ENCODE results near the gene SPEF2.

The SPEF2 gene

GRCh38 chr5:35664584-35664983, 46.9 kb downstream of the SPEF2 start:
- DNase-seq (ENCODE audit: low read depth in 1 of 2, low spot score in 1 of 2), result no peak
- H3K4me3 ChIP-seq (replicated peaks; ENCODE audit: insufficient read depth, low read length), result no peak overlapping the region
- H3K27ac ChIP-seq (replicated peaks), result no peak overlapping the region
- TF ChIP-seq SPI1 (IDR thresholded peaks at IDR 0.05; ENCODE audit: borderline replicate concordance, low read depth) (no peak), GABPA (IDR thresholded peaks at IDR 0.05; ENCODE audit: low read depth) (no peak), POLR2AphosphoS5 (IDR thresholded peaks at IDR 0.05; ENCODE audit: low read depth) (no peak), CTCF (IDR thresholded peaks at IDR 0.05; ENCODE audit: insufficient read depth, low read length) (no peak), REST (IDR thresholded peaks at IDR 0.05; ENCODE audit: insufficient replicate concordance, low read depth) (no peak)
- H3K27me3 ChIP-seq (ENCODE audit: insufficient read depth, poor library complexity, severe bottlenecking), result no peaks in the 10 kb centered on the region

GRCh38 chr5:35665096-35665495, 47.4 kb downstream of the SPEF2 start:
- no peak for TF ChIP-seq GABPA (IDR thresholded peaks at IDR 0.05; ENCODE audit: low read depth)
- TF ChIP-seq REST (IDR thresholded peaks at IDR 0.05; ENCODE audit: insufficient replicate concordance, low read depth), result no peak
- peak; percentile 89 for TF ChIP-seq SPI1 (IDR thresholded peaks at IDR 0.05; ENCODE audit: borderline replicate concordance, low read depth)
- DNase-seq (ENCODE audit: low read depth in 1 of 2, low spot score in 1 of 2), result peak in 1 of 2 experiments; percentile 54
- H3K27ac ChIP-seq (replicated peaks), result no peak overlapping the region
- no peak overlapping the region for H3K4me3 ChIP-seq (replicated peaks; ENCODE audit: insufficient read depth, low read length)
- no peaks in the 10 kb centered on the region for H3K27me3 ChIP-seq (ENCODE audit: insufficient read depth, poor library complexity, severe bottlenecking)

GRCh38 chr5:35668319-35668718, 50.7 kb downstream of the SPEF2 start:
- no peak overlapping the region for H3K4me3 ChIP-seq (replicated peaks; ENCODE audit: insufficient read depth, low read length)
- no peak for DNase-seq (ENCODE audit: low read depth in 1 of 2, low spot score in 1 of 2)
- H3K27me3 ChIP-seq (ENCODE audit: insufficient read depth, poor library complexity, severe bottlenecking), result no peaks in the 10 kb centered on the region
- H3K27ac ChIP-seq (replicated peaks), result no peak overlapping the region
- TF ChIP-seq CTCF (IDR thresholded peaks at IDR 0.05; ENCODE audit: insufficient read depth, low read length) (no peak), GABPA (IDR thresholded peaks at IDR 0.05; ENCODE audit: low read depth) (no peak), SPI1 (IDR thresholded peaks at IDR 0.05; ENCODE audit: borderline replicate concordance, low read depth) (no peak), POLR2AphosphoS5 (IDR thresholded peaks at IDR 0.05; ENCODE audit: low read depth) (no peak), REST (IDR thresholded peaks at IDR 0.05; ENCODE audit: insufficient replicate concordance, low read depth) (no peak)

Data from HL-60 (cell line).